ENCODE results near the gene RHBDD3. TPM values are rescaled to one million over a fixed set of nuclear protein-coding genes. Genes with fewer than 3 reads are reported as not detected.
"Not testable (repeated sequence)": the region's sequence is repeated elsewhere in the genome, so short reads cannot be mapped to it uniquely, and the experiment has no call there.

The RHBDD3 gene
- total RNA-seq, 1 donor from 2014 or later: 24.0 TPM

DNA sequence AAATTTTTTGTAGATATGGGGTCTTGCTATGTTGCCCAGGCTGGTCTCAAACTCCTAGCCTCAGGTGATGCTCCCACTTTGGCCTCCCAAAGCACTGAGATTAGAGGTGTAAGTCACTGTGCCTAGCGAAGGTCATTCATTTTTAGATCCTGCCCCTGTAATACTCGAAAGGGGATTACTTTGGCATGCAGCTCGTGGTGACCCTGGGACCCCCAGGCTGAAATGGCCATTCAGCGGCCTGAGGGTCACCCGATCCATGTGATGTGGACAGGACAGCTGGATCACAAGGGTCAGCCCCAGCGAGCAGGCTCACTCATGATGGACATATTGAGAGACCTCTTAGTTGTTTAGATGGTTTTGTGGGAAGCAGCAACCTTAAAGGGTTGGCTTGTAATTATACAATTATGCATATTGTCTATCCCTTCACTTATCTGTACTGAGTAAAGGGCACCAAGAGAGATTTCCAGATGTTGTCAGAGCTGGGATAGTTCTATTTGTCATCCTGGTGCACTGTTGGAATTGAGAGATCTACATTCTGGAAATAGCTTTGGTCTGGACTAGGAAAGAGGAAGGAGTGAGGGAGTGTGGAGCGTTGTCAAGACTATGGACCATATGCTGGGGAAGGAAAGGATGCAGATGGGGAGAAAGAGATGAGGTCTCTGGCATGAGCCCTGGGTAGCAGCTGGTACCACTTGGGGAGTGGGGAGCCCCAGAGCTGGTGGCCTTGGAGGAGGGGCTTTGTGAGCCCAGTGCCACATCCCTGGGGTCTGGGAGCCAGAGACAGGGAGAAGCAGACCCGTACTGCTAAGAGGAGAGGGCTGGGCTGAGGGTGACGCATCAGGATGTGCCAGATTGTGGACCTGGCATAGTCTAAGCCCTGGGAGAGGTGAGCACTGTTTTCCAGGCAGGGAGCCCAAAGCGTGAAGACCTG is 15.5 kb downstream of the RHBDD3 start:
- DNase-seq (ENCODE audit: low spot score): no peak

- no peak for DNase-seq (ENCODE audit: low spot score)
These were observed 16.5 kb downstream of the RHBDD3 start for GRCh38 chr22:29251265-29251664.

GRCh38 chr22:29247891-29248290 is 19.9 kb downstream of the RHBDD3 start:
- not testable (repeated sequence) for DNase-seq (ENCODE audit: low spot score)

DNA sequence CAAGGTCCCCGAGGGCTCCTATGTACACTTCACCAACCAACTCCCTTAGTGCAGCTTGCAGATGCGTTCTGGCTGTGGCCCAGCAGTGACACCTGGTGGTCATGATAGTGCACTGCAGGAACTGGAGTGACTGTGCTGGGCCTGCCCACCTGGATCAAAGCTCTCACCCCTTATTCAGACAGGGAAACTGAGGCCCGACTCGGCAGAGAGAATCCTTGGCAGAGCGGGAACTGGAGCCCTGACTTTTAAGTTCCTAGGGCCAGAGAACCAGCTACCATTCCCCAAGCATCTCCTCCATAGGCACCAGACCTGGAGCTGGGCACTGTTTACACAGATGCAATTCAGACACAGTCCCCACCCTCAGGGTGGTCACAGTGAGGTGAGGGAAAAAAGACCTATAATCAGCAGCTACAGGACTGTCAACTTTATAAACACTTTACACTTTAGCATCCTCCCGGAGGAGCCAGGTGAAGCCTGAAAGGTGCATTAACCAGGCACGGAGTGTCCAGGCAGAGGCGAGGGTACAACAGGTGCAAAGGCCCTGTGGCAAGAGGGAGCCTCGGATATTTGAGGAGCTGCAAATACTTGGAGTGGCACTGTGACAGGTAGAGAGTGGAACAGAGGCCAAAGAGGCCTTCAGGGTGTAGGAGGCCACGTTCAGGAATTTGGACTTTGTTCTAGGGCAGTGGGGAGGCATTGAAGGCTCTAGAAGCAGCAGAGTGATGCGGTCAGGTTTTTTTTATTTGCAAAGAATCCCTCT is 22.0 kb downstream of the RHBDD3 start:
- DNase-seq (ENCODE audit: low spot score): peak; percentile 68

DNA sequence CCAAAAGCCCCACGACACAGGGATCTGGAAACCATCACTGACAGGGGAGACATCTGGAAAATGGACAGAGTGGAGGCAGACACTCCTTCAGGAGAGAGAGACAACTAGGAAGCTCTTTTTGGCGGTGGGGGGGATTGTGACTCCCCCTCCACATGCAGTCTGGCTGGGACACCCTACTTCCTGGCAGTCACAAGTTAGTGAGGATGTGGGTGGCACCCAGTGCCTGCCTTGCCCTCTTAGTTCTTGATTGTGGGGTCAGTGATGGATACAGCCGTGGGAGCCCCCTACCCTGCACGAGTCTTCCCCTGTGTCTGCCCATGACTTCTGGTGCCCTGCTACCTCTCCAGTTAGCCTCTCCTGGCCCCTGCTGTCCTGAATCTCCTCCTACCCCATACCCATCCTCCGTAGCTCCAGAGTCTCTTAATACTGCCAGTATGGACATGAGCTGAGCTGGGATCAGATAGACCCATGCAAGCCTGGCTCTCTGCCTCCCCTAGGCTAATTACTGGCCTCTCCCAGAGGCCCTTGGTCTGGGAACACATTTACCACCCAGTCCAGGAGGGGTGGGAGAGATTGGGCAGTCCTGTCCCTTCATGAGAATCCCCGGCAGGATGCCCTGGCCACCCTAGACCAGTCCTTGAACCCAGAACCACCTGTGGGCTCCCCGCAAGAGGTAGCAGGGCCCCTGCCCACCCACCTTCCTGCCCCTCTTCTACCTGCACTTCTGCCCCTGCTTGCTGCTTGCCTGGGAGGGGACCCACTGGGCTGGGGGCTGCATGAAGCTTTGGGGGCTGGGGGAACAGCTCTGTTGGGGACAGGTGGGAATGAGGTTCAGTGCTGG is 22.8 kb downstream of the RHBDD3 start:
- no peak for DNase-seq (ENCODE audit: low spot score)

DNA sequence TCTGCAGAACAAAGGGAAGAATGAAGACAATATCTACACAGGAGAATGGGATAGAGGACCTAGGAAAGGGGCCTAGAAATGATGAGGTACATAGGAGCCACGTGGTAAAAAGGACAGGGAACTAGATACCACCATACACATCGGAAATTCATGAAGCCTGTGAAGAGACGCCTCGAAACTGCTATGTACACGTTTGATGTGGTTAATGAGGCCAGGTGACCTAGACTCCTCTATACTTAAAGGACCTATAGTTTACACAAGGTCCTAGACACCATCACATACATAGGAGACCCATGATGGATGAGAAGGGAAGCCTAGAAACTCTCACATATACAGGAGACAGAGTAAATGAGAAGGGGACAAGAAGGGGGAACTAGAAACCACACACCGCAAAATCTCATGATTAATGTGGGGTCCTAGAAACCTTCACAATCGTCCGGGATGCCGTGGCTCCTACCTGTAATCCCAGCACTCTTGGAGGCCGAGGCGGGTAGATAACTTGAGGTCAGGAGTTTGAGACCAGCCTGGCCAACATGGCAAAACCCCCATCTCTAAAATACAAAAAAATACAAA is 23.8 kb downstream of the RHBDD3 start:
- no peak for DNase-seq (ENCODE audit: low spot score)

GRCh38 chr22:29240481-29240880 is 27.3 kb downstream of the RHBDD3 start:
- not testable (repeated sequence) for DNase-seq (ENCODE audit: low spot score)

DNA sequence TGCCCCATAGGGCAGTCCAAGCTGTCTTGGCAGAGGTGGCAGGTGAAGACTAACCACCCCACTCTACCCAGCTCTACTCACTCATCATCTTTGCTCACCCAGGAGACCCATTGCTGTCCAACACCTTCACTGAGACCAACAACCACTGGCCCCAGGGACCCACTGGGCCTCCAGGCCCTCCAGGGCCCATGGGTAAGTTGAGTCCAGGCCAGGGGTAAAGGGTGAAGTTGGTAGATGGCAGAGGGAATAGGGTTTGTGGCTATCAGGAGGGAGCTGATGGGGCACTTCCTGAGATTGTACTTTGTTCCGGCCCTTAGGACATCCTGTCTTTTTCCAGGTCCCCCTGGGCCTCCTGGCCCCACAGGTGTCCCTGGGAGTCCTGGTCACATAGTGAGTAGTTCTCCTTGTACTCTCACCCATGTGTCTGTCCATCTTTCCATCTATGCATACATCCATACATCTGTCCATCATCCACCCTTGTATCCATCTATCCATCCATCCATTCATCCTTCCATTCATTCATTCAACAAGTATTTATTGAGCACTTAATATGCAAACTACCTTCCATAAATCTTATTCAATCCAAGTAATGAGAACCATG is 34.4 kb downstream of the RHBDD3 start:
- DNase-seq (ENCODE audit: low spot score): no peak

- DNase-seq (ENCODE audit: low spot score): no peak
These were observed 35.5 kb downstream of the RHBDD3 start for GRCh38 chr22:29231971-29232959.

DNA sequence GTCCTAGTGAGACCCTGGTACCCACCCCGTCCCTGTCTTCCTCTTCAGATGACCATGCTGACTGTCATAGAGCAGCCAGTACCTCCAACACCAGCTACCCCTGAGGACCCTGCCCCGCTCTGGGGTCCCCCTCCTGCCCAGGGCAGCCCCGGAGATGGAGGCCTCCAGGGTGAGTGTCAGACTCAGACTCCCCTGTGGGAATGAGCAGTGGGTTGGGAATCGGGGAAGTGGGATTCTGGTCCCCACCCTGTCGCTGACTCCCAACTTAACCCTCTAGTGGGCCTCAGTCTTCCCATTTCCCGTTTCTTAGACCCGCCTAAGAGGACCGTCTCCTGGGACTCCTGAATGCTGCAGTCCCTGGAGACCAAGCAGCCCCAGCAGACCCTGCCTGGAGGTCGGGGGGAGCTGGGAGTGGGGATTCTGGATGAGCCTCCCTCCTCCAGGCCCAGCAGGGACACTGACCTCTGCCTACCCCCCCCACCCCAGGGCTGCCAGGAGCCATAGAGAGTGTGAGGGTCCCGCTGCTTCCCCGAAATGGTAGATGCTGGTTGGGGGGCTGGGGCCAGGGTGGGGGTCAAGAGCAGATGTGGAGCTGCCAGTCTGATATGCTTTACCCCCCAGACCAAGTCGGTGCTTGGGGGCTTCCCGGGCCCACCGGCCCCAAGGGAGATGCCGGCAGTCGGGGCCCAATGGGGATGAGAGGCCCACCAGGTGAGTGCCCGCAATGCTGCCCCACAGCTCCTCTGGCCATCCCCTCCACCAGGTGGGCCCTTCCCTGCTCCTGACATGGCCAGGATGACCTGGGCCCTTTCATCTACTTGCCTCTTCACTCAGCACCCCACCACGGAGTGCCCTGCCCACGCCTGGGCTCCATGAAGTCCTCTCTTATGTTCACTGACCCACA is 36.6 kb downstream of the RHBDD3 start:
- no peak for DNase-seq (ENCODE audit: low spot score)

DNA sequence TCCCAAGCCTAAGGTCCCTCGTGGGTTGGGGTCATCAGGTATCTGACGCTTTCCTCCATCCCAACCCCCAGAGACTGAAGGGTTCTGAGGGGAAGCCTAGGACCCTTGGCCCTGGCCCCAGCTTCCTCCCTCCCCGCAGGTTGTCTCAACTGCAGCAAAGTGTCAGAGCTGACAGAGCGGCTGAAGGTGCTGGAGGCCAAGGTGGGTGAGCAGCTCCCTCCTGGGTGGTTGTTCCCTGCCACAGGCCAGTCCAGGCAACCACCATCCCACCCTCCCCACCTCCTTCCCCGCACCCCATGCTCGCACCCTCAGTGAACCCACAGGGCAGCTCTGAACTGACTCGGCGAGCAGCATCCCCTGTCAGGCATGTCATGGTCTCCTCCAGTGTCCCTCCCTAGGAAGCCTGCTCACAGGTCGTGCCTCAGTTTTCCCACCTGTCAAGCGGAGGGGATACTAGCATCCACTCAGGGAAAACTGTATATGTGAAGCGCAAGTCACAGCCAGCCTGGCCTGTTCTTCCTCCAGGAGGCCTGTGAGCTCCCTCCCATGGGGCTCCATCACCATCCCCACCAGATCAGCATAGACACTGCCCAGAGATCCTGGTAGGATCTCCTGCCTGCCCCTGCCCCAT is 41.3 kb downstream of the RHBDD3 start:
- no peak for DNase-seq (ENCODE audit: low spot score)

GRCh38 chr22:29225422-29226090 is 42.2 kb downstream of the RHBDD3 start:
- peak; percentile 56 for DNase-seq (ENCODE audit: low spot score)

- DNase-seq (ENCODE audit: low spot score): no peak
These were observed 42.8 kb downstream of the RHBDD3 start for GRCh38 chr22:29224859-29225410.

- DNase-seq (ENCODE audit: low spot score): peak; percentile 33
These were observed 43.5 kb downstream of the RHBDD3 start for GRCh38 chr22:29224121-29224858.

GRCh38 chr22:29219881-29220670 is 47.7 kb downstream of the RHBDD3 start:
- no peak for DNase-seq (ENCODE audit: low spot score)

DNA sequence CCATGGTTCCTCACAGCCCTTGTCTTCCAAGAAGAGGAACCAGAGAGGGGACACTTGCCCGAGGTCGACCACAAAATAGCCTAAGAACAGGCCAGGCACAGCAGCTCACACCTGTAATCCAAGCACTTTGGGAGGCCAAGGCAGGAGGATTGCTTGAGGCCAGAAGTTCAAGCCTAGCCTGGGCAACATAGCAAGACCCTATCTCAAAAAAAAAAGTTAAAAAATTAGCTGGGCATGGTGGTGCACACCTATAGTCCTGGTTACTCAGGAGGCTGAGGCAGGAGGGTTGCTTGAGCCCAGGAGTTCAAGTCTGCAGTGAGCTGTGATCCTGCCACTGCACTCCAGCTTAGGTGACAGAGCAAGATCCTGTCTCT is 48.4 kb downstream of the RHBDD3 start:
- not testable (repeated sequence) for DNase-seq (ENCODE audit: low spot score)
